Fibroblast of skin of back (primary cell): ENCODE results near the gene PGAP2. TPM values are rescaled to one million over a fixed set of nuclear protein-coding genes. Genes with fewer than 3 reads are reported as not detected.
"Not testable (repeated sequence)": the region's sequence is repeated elsewhere in the genome, so short reads cannot be mapped to it uniquely, and the experiment has no call there.

Source experiments
- DNase-seq: peaks from one replicate; pipeline ENCODE4 v3.0.0-alpha.2; 2013
- polyA plus RNA-seq, 2 experiments: library from polyadenylated mRNA; unstranded; fragments of 120-200 nt; gene quantifications; one replicate each; pipeline ENCODE4 v1.2.1, GENCODE V29; 2013; ENCODE audit not compliant: insufficient read length in 2 of 2

The PGAP2 gene
- polyA plus RNA-seq (2013, experiment 1 of 2; ENCODE audit: insufficient read length), result 16.7 TPM
- 16.1 TPM for polyA plus RNA-seq (2013, experiment 2 of 2; ENCODE audit: insufficient read length)

DNA sequence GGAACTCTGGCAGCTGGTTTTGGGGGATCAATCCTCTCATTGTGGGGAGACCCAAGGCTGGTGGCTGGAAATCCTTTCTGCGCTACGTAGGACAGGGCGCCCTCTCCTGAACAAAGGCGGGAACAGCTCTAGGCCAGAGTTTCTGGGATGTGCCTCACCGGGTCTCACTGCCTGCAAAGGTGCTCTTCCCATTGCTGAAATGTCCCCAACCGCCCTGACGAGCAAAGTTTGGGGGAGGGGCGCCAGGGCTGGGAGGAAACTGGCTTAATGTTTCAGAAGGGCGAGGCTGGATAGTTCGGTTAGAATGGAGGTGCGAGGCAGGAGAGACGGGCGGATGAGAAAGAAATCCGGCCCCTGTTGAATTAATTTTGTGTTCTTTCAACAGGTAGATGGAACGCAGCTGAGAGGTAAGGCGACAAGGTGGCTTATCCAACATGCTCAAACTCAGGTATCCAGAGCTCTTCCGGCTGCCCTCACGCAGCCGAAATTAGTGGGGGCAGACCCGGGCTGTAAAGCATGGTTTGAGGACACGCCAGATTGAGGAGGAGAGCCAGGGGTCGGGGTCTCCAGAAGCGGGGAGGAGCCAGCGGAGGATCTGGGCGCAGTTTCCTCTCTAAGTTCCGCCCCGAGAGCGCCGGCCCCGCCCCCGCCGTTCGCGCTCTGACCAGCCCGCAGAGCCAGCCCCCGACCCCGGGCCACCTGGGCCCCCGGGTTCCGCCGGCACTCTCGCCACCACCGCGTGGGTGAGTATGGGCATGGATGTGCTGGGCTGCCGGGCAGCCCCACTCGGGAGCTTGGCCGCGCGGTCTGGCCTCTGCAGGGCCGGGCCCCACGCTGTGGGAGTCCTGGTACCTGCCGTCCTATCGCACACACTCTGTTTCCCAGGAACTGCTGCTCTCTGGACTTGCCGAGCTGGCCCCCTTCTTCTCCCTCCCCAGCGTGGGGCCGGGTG lies at the start of gene PGAP2:
PGAP2 (plus strand) TSS at position 652 of the 952 bp plus-strand sequence. CDS start 2,700 bp downstream, outside the sequence.
- peak; percentile 49 for DNase-seq

DNA sequence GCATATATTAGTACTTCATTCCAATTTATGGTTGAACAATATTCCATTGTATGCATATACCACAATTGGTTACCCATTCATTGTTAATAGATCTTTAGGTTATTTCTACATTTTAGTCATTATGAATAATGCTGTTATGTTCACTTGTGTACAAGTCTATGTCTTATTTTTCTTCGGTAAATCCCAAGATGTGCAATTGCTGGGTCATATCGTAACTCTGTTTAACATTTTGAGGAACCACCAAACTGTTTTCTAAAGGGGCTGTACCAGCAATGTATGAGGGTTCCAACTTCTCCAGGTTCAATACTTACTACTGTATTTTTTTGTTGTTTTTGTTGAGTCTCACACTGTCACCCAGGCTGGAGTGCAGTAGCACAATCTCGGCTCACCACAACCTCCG lies 44.1 kb upstream of the PGAP2 start:
- DNase-seq, result no peak

DNA sequence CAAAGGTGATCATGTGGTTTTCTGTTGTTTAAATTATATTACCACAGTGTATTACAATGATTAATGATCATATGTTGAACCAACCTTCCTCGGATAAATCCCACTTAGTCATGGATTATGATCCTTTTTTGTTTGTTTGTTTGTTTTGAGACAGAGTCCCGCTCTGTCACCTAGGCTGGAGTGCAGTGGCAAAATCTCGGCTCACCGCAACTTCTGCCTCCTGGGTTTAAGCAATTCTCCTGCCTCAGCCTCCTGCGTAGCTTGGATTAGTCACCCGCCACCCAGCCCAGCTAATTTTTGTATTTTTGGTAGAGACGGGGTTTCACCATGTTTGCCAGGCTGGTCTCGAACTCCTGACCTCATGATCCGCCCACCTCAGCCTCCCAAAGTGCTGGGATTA lies 41.5 kb upstream of the PGAP2 start:
- DNase-seq, result not testable (repeated sequence)

DNA sequence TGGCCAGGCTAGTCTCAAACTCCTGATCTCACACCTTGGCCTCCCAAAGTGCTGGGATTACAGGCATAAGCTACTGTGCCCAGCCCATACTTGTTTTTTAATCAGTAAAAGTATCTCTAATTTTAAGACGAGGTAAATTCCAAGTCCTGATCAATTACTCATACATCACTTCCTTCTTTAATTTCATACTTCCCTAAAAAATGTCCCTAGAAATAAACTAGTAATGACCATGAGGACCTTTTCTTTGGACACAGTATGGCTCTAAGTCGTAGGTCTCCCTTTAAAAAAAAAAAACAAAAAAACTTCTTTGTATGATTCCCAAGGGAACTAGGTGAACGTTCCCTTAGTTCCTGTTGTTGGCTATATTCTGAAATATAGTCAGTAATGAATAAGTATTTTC lies 40.8 kb upstream of the PGAP2 start:
- DNase-seq, result no peak

DNA sequence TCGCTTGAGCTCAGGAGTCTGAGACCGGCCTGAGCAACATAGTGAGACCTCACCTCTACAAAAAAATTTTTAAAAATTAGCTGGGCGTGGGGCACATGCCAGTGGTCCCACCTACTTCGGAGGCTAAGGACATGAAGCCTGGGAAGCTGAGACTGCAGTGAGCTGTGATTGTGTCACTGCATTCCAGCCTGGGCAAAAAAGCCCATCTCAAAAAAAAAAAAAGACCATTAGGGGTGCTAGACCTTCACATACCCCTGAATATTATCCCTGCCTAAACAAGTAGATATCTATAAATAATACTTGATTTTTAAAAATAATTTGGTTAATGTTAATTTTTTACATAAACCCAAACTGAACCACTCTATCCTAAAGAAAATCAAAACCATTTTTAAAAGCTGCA lies 35.2 kb upstream of the PGAP2 start:
- no peak for DNase-seq

DNA sequence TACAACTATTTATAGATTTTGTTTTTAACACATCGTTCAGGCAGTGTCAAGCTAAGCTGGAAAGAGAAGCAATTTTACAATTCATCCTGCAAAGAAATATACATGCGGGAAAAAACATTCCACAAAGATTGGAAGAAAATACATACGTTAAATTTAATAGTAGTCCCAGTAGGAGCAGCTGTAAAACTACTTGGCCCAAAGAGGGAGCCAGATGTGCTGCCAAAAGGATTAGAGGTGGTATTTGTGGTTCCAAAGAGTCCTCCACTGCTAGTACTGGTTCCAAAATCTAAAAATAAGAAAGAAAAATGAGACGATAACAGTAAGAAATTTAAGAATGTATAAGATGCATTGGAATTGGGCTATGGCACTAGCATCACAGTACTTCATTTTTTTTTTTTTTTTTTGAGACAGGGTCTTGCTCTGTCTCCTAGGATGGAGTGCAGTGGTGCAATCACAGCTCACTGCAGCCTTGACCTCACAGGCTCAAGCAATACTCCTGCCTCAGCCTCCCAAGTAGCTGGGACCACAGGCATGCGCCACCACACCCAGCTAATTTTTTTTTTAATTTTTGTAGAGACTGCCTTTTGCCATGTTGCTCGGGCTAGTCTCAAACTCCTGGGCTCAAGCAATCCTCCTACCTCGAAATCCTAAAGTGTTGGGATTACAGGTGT lies 32.5 kb upstream of the PGAP2 start:
- DNase-seq, result no peak

DNA sequence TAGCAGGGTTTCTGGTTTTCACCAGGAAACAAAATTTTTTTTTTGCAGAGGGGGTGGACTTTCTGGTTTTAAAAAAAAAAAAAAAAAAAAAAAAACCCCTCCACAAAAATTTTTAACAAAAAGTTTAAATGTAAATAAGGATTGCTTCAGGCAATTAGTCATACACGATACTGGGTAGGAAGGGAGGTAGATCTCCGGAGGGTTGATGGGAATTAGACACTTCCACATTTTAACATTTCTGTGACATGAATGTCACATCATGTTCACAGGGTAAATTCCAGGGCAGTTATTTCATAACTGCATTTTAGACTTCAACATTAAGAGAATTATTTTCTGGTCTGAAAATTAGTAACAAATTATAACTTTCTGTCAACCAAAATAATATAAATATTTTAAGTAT lies 26.9 kb upstream of the PGAP2 start:
- DNase-seq, result peak; percentile 67

DNA sequence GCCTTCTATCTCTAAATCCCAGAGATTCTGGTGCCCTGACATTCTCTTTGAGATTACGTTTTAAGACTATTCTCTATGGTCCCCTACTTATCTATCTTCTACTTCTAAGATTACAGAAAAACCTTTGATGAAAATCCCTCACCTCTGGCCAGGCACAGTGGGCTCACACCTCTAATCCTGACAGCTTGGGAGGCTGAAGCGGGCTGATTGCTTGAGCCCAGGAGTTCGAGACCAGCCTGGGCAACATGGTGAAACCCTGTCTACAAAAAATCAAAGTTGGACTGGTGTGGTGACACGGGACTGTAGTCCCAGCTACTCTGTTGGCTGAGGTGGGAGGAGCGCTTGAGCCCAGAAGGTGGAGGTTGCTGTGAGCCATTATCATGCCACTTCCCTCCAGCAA lies 25.4 kb upstream of the PGAP2 start:
- DNase-seq, result no peak

DNA sequence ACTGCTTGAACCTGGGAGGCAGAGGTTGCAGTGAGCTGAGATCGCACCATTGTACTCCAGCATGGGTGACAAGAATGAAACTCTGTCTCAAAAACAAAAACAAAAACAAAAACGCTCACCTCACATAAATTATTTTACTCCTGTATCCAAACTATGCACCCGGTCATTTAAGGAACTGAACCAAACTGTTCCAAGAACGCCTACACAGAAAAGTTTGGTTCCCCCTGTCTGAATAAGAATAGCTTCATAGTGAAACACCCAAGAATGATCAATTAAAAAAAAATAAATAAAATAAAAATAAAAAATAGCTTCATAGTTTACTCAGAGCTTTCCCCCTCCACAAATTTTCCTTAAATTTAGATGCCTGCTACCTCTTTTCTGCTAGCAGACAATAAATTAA lies 24.7 kb upstream of the PGAP2 start:
- no peak for DNase-seq

DNA sequence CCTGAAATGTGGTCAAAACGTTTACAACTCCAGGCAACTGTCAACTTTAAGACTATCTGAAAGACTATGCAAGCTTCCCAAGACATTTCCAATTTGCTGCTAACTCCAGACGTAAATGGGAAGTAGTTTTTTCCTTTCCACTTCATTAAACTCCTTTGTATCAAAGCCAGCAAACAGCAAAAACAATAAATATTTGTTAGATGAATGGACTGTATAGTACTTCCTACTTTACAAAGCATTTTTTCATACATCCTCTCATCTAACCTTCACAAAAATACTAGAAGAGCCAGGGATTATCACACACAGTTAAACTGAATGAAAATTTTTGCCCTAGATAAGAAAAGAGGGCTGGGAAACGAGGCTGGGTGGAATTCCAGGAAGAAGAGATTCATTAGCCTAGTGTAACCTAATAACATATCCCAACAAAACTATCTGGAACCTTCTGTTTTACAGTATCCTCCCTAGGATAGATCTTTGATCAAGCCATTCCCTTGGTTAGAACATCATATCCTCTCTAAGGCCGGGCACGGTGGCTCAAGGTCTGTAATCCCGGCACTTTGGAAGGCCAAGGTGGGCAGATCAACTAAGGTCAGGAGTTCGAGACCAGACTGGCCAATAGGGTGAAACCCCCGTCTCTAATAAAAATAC lies 21.5 kb upstream of the PGAP2 start:
- DNase-seq, result no peak

DNA sequence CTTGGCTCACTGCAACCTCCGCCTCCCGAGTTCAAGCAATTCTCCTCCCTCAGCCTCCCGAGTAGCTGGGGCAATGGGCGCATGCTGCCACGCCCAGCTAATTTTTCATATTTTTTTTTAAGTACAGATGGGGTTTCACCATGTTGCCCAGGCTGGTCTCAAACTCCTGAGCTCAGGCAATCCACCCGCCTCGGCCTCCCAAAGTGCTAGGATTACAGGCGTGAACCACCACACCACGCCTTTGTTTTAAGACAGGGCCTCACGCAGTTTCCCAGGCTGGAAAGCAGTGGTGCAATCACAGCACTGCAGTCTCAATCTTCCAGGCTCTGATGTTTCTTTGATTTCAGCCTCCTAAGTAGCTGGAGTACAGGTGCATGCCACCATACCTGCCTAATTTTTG lies 14.0 kb upstream of the PGAP2 start:
- DNase-seq, result not testable (repeated sequence)

DNA sequence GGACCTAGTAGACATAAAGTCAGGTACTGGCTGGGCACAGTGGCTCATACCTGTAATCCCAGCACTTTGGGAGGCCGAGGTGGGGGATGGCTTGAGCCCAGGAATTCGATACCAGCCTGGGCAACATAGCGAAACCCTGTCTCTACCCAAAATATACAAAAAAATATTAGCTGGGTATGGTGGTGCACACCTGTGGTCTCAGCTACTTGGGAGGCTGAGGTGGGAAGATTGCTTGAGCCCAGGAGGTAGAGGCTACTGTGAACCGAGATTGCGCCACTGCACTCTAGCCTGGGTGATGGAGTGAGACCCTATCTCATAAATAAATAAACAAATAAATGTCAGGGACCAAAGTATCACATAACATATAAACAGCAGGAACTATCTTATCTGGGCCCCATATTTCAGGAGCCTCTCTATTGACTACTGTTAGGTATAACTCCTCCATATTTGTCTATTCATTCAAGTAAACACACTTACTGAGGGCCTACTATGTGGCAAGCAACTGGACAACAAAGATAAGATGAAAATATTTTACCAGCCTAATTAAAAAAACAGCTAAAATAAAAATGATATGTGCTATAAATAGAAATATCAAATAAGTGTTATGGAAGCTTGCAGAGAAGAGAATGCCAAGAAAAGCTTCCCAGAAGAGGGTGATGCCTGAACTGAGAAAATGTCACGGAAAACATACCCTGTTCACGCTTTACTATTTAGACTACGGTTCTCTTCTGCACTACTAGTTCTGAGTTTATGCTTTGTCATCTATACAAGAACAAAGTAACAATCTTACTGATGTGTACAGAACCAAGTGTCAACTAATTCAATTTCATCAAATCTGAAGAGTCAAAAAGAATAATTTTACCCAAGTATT lies 13.0 kb upstream of the PGAP2 start:
- DNase-seq, result no peak

DNA sequence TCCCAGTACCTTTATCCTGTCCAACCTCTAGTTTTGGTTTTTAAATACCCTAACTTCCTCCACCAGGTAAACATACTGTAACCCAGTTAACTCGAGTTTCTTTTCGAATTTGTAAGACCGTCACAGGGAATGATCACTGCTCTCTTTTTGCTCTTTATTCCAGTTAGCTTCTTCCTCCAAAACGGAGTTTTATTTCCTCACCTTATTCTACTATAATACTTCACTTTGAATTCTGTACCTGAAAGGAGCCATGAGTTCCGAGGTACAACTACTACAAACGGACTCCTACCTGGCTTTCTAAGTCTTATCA lies 12.4 kb upstream of the PGAP2 start:
- DNase-seq, result no peak

DNA sequence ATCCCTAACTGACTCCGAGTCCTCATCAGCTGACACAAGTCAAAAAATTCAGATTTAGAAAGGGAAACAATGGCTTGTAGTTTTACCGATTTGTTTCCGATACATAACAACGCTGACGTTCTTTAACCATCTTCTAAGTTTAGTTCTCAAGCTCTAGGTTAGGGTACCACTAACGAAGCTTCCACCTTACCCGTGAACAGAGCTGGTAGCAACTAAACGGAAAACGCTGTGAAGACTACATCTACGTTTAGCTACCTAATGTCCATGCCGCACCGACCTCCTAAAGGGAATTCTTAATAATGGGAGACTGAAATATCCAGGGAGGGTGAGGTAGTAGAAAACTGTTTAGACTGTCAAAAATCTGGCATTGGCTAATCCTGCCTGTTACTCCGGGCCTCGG lies 12.0 kb upstream of the PGAP2 start:
- DNase-seq, result no peak

DNA sequence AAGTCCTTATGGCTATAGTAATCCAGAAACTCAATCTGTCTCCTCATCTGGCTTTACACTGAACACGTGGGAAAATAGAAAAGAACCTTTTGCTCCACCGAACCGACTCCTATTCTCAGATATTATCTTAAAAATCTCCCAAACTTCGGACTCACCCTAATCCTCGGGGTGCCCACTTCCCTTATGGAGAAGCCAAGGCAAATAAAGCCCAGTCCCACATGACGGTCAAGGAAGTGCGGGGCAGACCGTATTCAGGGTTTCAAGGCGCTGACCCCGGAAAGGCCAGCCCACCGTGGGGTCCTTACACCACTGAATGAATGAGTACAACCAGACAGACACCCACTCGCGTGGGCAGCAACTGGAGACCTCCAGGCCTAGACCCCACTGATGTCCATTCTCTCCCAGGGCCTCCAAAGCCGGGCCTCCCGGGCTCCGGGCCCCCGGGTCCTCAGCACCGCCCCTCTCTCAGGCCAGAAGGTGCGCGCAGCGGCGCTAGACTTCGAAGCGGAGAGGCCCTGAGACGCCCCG lies 11.5 kb upstream of the PGAP2 start:
- no peak for DNase-seq

DNA sequence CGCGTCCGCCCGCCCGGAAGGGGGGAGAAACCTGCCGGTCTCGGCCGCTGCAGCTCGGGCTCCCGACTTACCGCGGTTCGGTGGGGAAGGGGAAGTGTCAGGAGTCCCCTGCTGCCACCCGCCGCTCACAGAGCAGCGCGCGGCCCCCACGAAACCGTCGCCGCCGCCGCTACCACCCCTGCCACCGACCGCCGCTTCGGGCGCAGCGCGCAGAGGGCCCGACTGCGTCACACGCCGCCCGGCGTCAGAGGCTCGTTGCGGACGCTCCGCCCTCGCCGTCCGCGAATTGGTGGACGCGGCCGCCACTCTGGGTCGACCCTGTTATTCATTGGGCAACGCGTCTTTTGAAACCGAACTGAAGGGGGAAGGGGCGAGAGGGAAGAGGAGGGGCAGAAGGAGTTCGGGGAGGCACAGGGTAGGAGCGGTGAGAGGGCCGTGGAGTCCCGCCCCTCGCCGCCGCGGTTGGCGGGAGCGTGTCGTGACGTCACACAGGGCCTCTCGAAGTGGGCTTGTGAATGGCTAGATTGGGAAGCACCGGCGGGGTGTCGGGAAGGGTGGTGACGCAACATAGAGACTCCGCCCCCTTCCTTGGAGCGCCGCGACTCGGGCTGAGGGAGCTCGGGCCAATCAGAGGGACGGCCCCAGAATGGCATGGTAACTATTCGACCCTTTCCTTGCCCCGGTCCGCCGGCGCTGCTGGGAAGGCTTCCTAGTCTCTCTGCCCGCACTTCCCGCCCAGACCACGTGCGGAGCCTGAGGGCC lies 10.8 kb upstream of the PGAP2 start, which contains the start of gene NUP98:
NUP98 (minus strand) TSS at position 226 of the 762 bp plus-strand sequence. CDS start 15,437 bp downstream, outside the sequence.
- DNase-seq, result peak; percentile 100

DNA sequence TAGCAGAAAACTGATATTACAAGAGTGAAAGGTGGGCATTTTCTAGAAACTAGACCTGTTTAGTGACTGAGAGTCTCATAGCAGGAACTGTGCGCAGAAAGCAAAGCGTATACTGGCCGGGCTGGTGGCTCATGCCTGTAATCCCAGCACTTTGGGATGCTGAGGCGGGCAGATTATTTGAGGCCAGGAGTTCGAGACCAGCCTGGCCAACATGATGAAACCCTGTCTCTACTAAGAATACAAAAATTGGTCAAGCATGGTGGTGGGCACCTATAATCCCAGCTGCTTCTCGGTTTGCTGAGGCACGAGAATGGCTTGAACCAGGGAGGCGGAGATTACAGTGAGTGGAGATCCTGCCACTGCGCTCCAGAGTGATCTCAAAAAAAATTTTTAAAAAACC lies 9.2 kb upstream of the PGAP2 start:
- DNase-seq, result no peak

DNA sequence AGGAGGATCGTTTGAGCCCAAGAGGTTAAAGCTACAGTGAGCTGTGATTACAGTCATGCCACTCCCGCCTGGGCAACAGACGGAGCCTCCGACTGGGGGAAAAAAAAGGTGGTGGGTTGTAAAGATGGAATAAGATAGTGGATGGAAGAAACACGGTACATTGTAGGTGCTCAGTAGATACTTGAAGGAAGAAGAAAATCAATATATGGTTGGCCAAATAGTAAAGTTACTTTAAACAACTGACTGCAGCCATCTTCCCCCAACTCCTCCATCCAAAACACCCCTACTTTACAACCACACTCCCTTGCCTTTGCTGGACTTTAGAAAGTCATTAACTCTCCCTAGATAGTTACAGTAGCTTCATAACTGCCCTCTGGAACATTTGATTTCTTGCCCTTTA lies 8.5 kb upstream of the PGAP2 start:
- DNase-seq, result no peak

DNA sequence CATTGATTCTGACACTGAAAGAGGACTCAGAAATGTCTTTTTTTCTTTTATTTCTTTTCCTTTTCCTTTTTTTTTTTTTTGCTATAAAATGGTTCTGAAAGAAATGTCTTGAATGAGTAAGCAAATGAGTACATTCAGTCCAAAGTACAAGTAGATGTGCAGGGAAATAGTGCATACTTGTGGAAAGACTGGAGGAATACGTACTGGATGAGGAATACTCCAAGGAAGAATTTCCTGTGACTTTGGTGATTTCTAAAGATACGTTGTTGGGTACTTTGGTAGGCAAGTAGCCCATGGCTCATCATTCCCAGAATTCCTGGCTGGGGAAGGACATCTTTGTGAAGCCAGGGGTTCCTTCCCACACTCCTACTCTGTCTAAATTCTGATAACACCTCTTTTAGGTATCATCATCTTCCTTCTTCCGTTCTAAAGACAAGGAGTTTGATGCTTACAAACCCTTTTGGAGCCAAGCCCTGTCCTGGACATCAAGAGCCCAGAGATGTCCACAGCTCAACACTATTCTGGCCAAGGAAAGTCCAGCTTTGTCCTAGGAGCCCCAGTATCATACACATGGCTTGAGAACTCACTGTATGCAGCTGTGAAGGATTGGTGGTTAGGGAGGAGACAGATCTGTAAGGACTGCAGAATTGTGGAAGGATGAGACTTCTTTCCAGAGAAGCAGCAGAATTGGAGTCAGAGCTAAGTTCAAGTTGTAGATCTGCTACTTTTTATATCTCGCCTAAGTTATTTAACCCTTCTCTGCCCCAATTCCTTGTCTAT lies 6.2 kb upstream of the PGAP2 start:
- peak; percentile 49 for DNase-seq
